ENCODE measurements around the gene EYA2.
A peak's percentile ranks its signal among the peaks of the same experiment; 100 is the strongest.

The EYA2 gene

GRCh38 chr20:46946796-46947195 is 52.2 kb downstream of the EYA2 start:
- no peak overlapping the region for H3K4me3 ChIP-seq (replicated peaks in 1 of 2; ENCODE audit: low read depth in 2 of 2, low read length in 2 of 2)
- no peak for TF ChIP-seq CTCF (IDR thresholded peaks at IDR 0.05; ENCODE audit: low read depth, low read length)
- peak; percentile 22 to 39 for DNase-seq (ENCODE audit: low read depth in 2 of 2)

GRCh38 chr20:46948081-46948480 is 53.4 kb downstream of the EYA2 start:
- H3K4me3 ChIP-seq (replicated peaks in 1 of 2; ENCODE audit: low read depth in 2 of 2, low read length in 2 of 2), result no peak overlapping the region
- no peak for DNase-seq (ENCODE audit: low read depth in 2 of 2)
- no peak for TF ChIP-seq CTCF (IDR thresholded peaks at IDR 0.05; ENCODE audit: low read depth, low read length)

GRCh38 chr20:46951405-46951804 is 56.8 kb downstream of the EYA2 start:
- H3K4me3 ChIP-seq (replicated peaks in 1 of 2; ENCODE audit: low read depth in 2 of 2, low read length in 2 of 2), result no peak overlapping the region
- TF ChIP-seq CTCF (IDR thresholded peaks at IDR 0.05; ENCODE audit: low read depth, low read length), result no peak
- no peak for DNase-seq (ENCODE audit: low read depth in 2 of 2)

- no peak for TF ChIP-seq CTCF (IDR thresholded peaks at IDR 0.05; ENCODE audit: low read depth, low read length)
- peak in 1 of 2 donors; percentile 12 for DNase-seq (ENCODE audit: low read depth in 2 of 2)
Observed at GRCh38 chr20:46951840-46952497, 57.3 kb downstream of the EYA2 start.

GRCh38 chr20:46953596-46953995 is 59.0 kb downstream of the EYA2 start:
- DNase-seq (ENCODE audit: low read depth in 2 of 2), result no peak
- no peak overlapping the region for H3K4me3 ChIP-seq (replicated peaks in 1 of 2; ENCODE audit: low read depth in 2 of 2, low read length in 2 of 2)
- TF ChIP-seq CTCF (IDR thresholded peaks at IDR 0.05; ENCODE audit: low read depth, low read length), result no peak

More at GRCh38 chr20:46951840-46952497, 57.3 kb downstream of the EYA2 start:
- no peak overlapping the region for H3K4me3 ChIP-seq (replicated peaks in 1 of 2; ENCODE audit: low read depth in 2 of 2, low read length in 2 of 2)

GRCh38 chr20:46954490-46955038 is 59.9 kb downstream of the EYA2 start:
- TF ChIP-seq CTCF (IDR thresholded peaks at IDR 0.05; ENCODE audit: low read depth, low read length), result no peak
- no peak overlapping the region for H3K4me3 ChIP-seq (replicated peaks in 1 of 2; ENCODE audit: low read depth in 2 of 2, low read length in 2 of 2)
- DNase-seq (ENCODE audit: low read depth in 2 of 2), result peak; percentile 75 to 81
